Stimulated activated CD8-positive, alpha-beta memory T cell treated with anti-CD3 and anti-CD28 coated beads, Interleukin-2, amount 100 ng/mL, for 48 hours (primary cell): Measurements from ENCODE around the gene HLA-DQA1.
A peak's percentile ranks its signal among the peaks of the same experiment; 100 is the strongest.
"Not testable (repeated sequence)": the region's sequence is repeated elsewhere in the genome, so short reads cannot be mapped to it uniquely, and the experiment has no call there.

Experiments used
- DNase-seq, 2 donors: peaks; one replicate each; pipeline ENCODE4 v3.0.0-alpha.2; 2020; ENCODE audit warnings: low read depth in 2 of 2

Gene HLA-DQA1

GRCh38 chr6:32658268-32658897 is 21.2 kb downstream of the HLA-DQA1 start:
- no peak for DNase-seq

GRCh38 chr6:32659856-32660595 is 22.8 kb downstream of the HLA-DQA1 start:
- no peak for DNase-seq

- DNase-seq: no peak
Measured at GRCh38 chr6:32662099-32662498, 24.9 kb downstream of the HLA-DQA1 start.

GRCh38 chr6:32662836-32663235 is 25.6 kb downstream of the HLA-DQA1 start:
- no peak for DNase-seq

GRCh38 chr6:32664354-32664753 is 27.1 kb downstream of the HLA-DQA1 start:
- no peak for DNase-seq

- peak; percentile 16 to 37 for DNase-seq
Measured at GRCh38 chr6:32664827-32665362, 27.7 kb downstream of the HLA-DQA1 start.

GRCh38 chr6:32665661-32666060 is 28.5 kb downstream of the HLA-DQA1 start:
- DNase-seq: no peak

- DNase-seq: peak; percentile 14
Measured at GRCh38 chr6:32666420-32667300, 29.5 kb downstream of the HLA-DQA1 start, which contains the start of gene HLA-DQB1. Gene HLA-DQB1, minus strand, starts transcription at chr6:32666657. Its CDS starts 50 bp downstream, at chr6:32666607.

- peak in 1 of 2 donors; percentile 1 for DNase-seq
Measured at GRCh38 chr6:32668226-32668747, 31.1 kb downstream of the HLA-DQA1 start.

GRCh38 chr6:32669240-32669639 is 32.0 kb downstream of the HLA-DQA1 start:
- no peak for DNase-seq

GRCh38 chr6:32669893-32670292 is 32.7 kb downstream of the HLA-DQA1 start:
- no peak for DNase-seq

GRCh38 chr6:32671908-32672307 is 34.7 kb downstream of the HLA-DQA1 start:
- DNase-seq: not testable (repeated sequence)

- DNase-seq: not testable (repeated sequence)
Measured at GRCh38 chr6:32674123-32674522, 36.9 kb downstream of the HLA-DQA1 start.

- DNase-seq: no peak
Measured at GRCh38 chr6:32679492-32679891, 42.3 kb downstream of the HLA-DQA1 start.

GRCh38 chr6:32680055-32680454 is 42.8 kb downstream of the HLA-DQA1 start:
- no peak for DNase-seq

- no peak for DNase-seq
Measured at GRCh38 chr6:32684246-32684645, 47.0 kb downstream of the HLA-DQA1 start.

- no peak for DNase-seq
Measured at GRCh38 chr6:32685603-32686002, 48.4 kb downstream of the HLA-DQA1 start.

GRCh38 chr6:32689531-32690501 is 52.6 kb downstream of the HLA-DQA1 start:
- no peak for DNase-seq

- peak in 1 of 2 donors; percentile 18 for DNase-seq
Measured at GRCh38 chr6:32692019-32692418, 54.8 kb downstream of the HLA-DQA1 start.
